Breast epithelium (tissue), 3 donors: Measurements from ENCODE around the gene OPTN.

Source experiments
- CTCF ChIP-seq, 3 donors: fragments of 450-650 bp; IDR thresholded peaks; one replicate each; pipeline ENCODE4 v1.5.1; 2016 to 2017; ENCODE audit warnings: antibody characterized with exemption in 3 of 3, mild to moderate bottlenecking in 3 of 3, moderate library complexity in 3 of 3
- POLR2A ChIP-seq: fragments of 450-650 bp; IDR thresholded peaks from one replicate; pipeline ENCODE4 v1.6.1; 2016; ENCODE audit warnings: antibody characterized with exemption, mild to moderate bottlenecking, moderate library complexity
- POLR2AphosphoS5 ChIP-seq, 3 donors: sonication (generic); formaldehyde crosslinking; IDR thresholded peaks; one replicate each; pipeline ENCODE4 v1.6.1; 2017; ENCODE audit warnings: antibody characterized with exemption in 3 of 3

GRCh38 chr10:13167568-13167967 lies 67.6 kb downstream of the OPTN start:
- TF ChIP-seq POLR2A = no peak
- no peak for TF ChIP-seq CTCF (IDR thresholded peaks at IDR 0.05)
- no peak for TF ChIP-seq POLR2AphosphoS5 (IDR thresholded peaks at IDR 0.05)
